Measurements from ENCODE around the gene TNFRSF6B.

TNFRSF6B gene

GRCh38 chr20:63746751-63747315 is 50.4 kb downstream of the TNFRSF6B start:
- TF ChIP-seq EZH2phosphoT487 (conservative IDR thresholded peaks at IDR 0.05; ENCODE audit: low read length) (no peak), CTCF (IDR thresholded peaks at IDR 0.05; ENCODE audit: insufficient read depth, low read length, poor library complexity, severe bottlenecking) (no peak)

GRCh38 chr20:63747622-63748069 is 51.2 kb downstream of the TNFRSF6B start:
- Histone ChIP-seq H2AFZ (ENCODE audit: low read depth, low read length, severe bottlenecking) (no peak overlapping the region), H3K9me3 (ENCODE audit: insufficient read depth, low read length) (no peaks in the 10 kb centered on the region), H3K79me2 (ENCODE audit: insufficient read depth, low read length) (no peaks in the 10 kb centered on the region), H4K20me1 (ENCODE audit: low read depth, low read length) (no peaks in the 10 kb centered on the region), H3K27me3 (ENCODE audit: low read length) (no peaks in the 10 kb centered on the region), H3K9me2 (replicated peaks; ENCODE audit: insufficient read depth, low read length) (no peaks in the 10 kb centered on the region), H3K36me3 (ENCODE audit: low read length) (no peaks in the 10 kb centered on the region), H3K4me3 (ENCODE audit: insufficient read depth, low read length, poor library complexity, severe bottlenecking) (no peak overlapping the region), H3K9ac (ENCODE audit: low read length) (no peak overlapping the region), H3K27ac (ENCODE audit: low read depth, low read length) (no peak overlapping the region), H3F3A (ENCODE audit: insufficient read depth) (peaks cover 14% of the 10 kb centered on the region; the same call in 1 of the 2 replicates), H3K4me2 (ENCODE audit: low read depth, low read length, poor library complexity, severe bottlenecking) (peak overlapping the region; percentile 4)
- TF ChIP-seq EZH2phosphoT487 (conservative IDR thresholded peaks at IDR 0.05; ENCODE audit: low read length) (no peak), CTCF (IDR thresholded peaks at IDR 0.05; ENCODE audit: insufficient read depth, low read length, poor library complexity, severe bottlenecking) (no peak)

More at GRCh38 chr20:63746751-63747315, 50.4 kb downstream of the TNFRSF6B start:
- Histone ChIP-seq H3K27me3 (ENCODE audit: low read length) (no peaks in the 10 kb centered on the region), H3K9me3 (ENCODE audit: insufficient read depth, low read length) (no peaks in the 10 kb centered on the region), H3K36me3 (ENCODE audit: low read length) (no peaks in the 10 kb centered on the region), H3K9ac (ENCODE audit: low read length) (no peak overlapping the region), H3K9me2 (replicated peaks; ENCODE audit: insufficient read depth, low read length) (no peaks in the 10 kb centered on the region), H3F3A (ENCODE audit: insufficient read depth) (peaks cover 14% of the 10 kb centered on the region; the same call in 1 of the 2 replicates), H2AFZ (ENCODE audit: low read depth, low read length, severe bottlenecking) (no peak overlapping the region), H3K4me3 (ENCODE audit: insufficient read depth, low read length, poor library complexity, severe bottlenecking) (no peak overlapping the region), H3K4me2 (ENCODE audit: low read depth, low read length, poor library complexity, severe bottlenecking) (no peak overlapping the region), H3K27ac (ENCODE audit: low read depth, low read length) (no peak overlapping the region), H3K79me2 (ENCODE audit: insufficient read depth, low read length) (no peaks in the 10 kb centered on the region), H4K20me1 (ENCODE audit: low read depth, low read length) (no peaks in the 10 kb centered on the region)

Data from SU-DHL-6 (cell line).